ENCODE results near the gene PRDM8.

The PRDM8 gene

GRCh38 chr4:80201252-80202151 is 4.2 kb downstream of the PRDM8 start:
- DNase-seq (ENCODE audit: low spot score), result no peak

- DNase-seq (ENCODE audit: low spot score), result peak; percentile 85
These were observed 4.9 kb downstream of the PRDM8 start for GRCh38 chr4:80202190-80202711.

DNA sequence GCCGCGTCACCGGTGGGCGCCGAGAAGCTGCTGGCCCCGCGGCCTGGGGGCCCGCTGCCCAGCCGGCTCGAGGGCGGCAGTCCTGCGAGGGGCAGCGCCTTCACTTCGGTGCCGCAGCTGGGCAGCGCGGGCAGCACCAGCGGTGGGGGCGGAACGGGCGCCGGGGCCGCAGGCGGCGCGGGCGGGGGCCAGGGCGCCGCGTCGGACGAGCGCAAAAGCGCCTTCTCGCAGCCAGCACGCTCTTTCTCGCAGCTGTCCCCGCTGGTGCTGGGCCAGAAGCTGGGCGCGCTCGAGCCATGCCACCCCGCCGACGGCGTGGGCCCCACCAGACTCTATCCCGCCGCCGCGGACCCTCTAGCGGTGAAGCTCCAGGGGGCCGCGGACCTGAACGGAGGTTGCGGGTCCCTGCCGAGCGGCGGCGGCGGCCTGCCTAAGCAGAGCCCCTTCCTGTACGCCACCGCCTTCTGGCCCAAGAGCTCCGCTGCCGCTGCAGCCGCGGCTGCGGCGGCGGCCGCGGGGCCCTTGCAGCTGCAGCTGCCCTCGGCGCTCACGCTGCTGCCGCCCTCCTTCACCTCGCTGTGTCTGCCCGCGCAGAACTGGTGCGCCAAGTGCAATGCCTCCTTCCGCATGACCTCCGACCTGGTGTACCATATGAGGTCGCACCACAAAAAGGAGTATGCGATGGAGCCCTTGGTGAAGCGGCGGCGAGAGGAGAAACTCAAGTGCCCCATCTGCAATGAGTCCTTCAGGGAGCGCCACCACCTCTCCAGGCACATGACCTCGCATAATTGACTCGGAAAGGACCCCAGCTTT is 5.6 kb downstream of the PRDM8 start:
- no peak for DNase-seq (ENCODE audit: low spot score)

DNA sequence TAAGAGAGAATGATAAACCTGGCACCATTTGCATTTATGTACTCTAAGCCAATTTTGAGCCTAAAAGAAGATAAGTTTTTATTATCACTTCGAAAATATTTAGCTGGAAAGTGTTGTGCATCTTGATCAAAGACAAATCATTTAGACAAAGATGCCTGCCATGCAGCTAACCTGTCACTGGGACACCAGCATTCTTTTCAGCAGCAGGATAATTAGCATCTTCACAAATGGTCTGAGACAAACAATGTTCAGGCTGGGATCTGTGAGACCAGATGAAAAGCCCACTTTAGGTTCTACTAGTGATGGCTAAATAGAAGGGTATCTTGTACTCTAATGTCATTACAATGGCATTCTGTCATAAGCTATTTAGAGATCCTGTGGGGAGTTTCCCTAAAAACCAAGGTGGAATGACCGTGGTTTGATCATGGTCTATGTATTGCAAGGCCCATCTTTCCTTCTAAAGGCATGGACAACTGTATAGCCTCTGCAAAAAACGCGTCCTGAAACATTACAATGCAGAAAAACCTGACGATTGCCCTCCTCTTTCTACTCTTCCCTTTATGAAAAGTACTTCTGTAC is 7.2 kb downstream of the PRDM8 start:
- DNase-seq (ENCODE audit: low spot score), result no peak

- DNase-seq (ENCODE audit: low spot score), result no peak
These were observed 8.8 kb downstream of the PRDM8 start for GRCh38 chr4:80206111-80206510.

DNA sequence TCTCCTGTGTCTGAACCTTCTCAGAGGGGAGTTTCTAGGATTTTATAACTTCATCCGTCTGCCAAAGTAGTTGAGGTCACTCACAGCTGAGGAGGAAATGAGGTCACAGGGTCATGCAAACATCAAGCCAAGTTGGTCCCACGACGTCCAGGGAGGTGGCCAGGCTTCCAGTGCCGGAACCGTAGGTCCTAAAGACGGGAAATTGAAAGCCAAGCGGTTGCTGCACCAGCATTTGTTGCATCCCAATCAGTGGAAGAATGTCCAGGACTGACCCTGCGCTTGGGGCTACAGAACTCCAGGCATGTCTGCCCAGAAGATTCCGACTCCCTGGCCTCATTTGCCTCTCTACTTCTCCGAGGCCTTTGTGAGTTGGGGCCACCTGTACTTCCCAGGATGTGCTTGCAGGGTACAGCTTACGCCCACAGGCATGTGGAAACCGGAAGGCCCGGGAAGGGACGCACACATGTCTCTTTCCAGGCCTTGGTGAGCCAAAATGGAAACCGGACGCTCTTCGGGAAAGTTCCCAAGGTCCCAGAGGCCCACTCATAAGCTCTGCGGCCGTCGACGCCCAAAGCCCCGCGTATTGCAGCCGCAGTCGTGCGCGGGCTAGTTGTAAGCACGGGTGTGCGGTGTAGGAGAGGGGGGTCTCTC is 9.3 kb downstream of the PRDM8 start:
- no peak for DNase-seq (ENCODE audit: low spot score)

- no peak for DNase-seq (ENCODE audit: low spot score)
These were observed 9.9 kb downstream of the PRDM8 start for GRCh38 chr4:80207172-80207583.

- no peak for DNase-seq (ENCODE audit: low spot score)
These were observed 10.4 kb downstream of the PRDM8 start for GRCh38 chr4:80207664-80208063.

- no peak for DNase-seq (ENCODE audit: low spot score)
These were observed 11.5 kb downstream of the PRDM8 start for GRCh38 chr4:80208610-80209339.

GRCh38 chr4:80209340-80209701 is 12.0 kb downstream of the PRDM8 start:
- no peak for DNase-seq (ENCODE audit: low spot score)

DNA sequence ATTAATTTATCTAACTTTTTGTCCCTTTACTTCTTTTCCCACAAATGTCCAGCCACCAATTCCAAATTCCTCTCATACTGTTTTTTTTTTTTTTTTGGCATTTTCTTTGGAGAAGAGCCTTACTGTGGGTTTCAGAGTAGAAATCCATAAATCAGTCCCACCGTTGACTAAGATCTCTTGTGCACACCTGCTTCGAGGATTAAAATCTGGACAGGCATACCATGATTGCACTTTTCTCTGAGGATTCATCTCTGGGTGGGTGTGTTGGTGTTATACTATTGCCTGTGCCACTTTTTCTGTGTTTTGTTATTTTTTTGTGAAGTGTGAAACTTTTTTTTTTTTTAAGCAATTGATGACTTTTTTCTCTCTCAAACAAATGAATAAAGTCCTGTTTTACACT is 13.2 kb downstream of the PRDM8 start:
- DNase-seq (ENCODE audit: low spot score), result no peak

DNA sequence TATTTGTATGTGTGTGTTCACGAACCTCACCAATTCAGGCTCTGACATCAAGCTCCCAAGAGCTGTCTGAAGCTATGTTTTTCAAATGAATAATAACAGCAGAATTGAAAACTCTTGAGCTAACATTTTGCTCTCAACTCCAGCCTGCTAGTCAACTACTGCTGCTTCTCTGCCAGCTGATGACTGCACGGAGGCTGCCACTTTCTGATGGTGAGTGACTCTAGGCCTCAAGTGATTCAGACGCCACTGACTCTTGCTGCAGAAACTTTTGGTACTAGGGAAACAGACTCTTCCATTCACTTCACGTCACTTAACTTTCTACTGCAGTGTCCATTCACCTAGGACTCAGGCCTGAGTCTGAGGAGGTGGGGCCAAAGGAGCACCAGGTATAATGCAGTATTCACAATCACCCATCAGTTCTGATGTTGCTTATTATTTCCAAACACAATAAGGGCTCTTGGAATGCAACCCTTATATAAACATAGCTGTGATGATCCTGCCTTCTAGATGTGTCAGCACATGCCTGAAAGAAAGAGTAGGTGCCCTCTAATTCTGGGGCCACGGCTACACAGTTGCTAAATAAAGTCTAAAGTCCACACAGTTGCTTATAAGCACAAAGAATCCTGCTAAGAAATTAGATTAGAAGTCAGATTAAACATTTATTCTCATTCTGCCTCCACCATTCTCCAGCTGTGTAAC is 16.0 kb downstream of the PRDM8 start:
- no peak for DNase-seq (ENCODE audit: low spot score)

GRCh38 chr4:80215449-80216052 is 18.2 kb downstream of the PRDM8 start:
- no peak for DNase-seq (ENCODE audit: low spot score)

GRCh38 chr4:80216100-80216761 is 18.9 kb downstream of the PRDM8 start:
- no peak for DNase-seq (ENCODE audit: low spot score)

GRCh38 chr4:80219301-80220025 is 22.2 kb downstream of the PRDM8 start:
- no peak for DNase-seq (ENCODE audit: low spot score)

DNA sequence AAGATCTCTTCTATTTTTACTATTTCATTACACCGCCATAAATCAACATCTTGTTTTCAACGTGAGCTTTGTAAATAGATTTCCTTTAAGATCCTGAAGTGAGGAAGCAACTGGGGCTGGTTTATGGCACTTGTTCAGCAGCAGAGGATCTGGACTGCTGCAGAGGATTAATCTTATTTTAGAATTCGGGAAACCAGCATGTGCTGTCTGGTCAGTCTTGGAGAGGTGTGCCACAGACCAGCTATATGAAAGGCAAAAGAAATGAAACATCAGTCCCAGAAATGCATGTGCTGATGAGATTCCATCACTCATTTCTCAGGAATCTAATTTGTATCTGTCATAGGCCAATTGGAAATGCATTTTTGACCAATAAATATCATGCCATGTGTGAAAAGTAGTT is 23.4 kb downstream of the PRDM8 start:
- no peak for DNase-seq (ENCODE audit: low spot score)

DNA sequence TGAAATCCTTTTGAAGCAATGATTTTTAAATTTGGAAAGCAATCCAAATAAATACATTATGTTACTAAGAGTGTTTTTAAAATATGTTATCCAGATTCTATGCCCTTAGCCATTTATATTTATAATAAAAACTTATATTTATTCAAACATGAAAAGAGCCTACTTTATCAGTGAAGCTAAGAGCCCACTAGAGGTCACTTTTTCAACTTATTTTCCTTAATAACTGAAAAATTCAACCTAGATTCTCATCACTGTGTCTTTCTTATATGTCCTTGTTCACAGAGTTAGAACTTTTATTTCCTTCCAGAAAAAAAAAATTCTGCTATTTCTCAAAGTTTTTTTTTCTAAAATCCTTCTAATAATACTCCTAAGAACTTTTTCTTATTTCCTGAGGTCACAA is 23.9 kb downstream of the PRDM8 start:
- no peak for DNase-seq (ENCODE audit: low spot score)

GRCh38 chr4:80225595-80225994 is 28.3 kb downstream of the PRDM8 start:
- no peak for DNase-seq (ENCODE audit: low spot score)

DNA sequence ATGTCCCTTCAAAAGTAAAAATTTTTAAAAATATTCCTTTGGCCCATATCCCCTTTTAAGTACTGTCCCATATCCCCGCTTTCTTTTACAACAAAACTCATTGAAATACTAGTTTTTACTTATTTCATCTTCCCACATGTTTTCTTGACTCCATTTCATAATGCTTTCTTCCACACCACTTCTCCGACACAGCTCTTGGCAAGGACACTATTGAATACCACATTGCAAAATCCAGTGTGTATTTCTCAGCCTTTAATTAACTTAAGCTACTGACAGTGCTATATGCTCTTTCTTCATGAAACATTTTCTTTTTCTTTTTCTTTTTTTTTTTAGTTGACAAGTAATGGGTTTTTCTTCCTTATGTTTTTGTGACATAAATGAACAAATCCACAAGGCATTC is 28.8 kb downstream of the PRDM8 start:
- no peak for DNase-seq (ENCODE audit: low spot score)

Measured in HuH-7 (cell line).